Mucosa of descending colon (tissue), 3 donors: ENCODE data around the gene AARSD1. TPM values are rescaled to one million over a fixed set of nuclear protein-coding genes. Genes with fewer than 3 reads are reported as not detected.

Experiments used
- ATAC-seq: fragments of 200-7000 bp; cut with Tn5 transposase; one replicate; pipeline ENCODE4 v1.9.1; 2020; ENCODE audit warnings: mild to moderate bottlenecking, moderate library complexity
- DNase-seq, 3 donors: peaks; one replicate each; pipeline ENCODE4 v3.0.0-alpha.2; 2020
- H3K36me3 ChIP-seq: fragments of 200-600 bp; one replicate; pipeline ENCODE4 v1.8.0; 2021; ENCODE audit warnings: low read depth, mild to moderate bottlenecking
- H3K4me1 ChIP-seq: fragments of 200-600 bp; one replicate; pipeline ENCODE4 v1.8.0; 2021; ENCODE audit warnings: low read depth, mild to moderate bottlenecking
- H3K4me3 ChIP-seq: fragments of 200-600 bp; one replicate; pipeline ENCODE4 v1.8.0; 2021; ENCODE audit warnings: mild to moderate bottlenecking
- H3K9me3 ChIP-seq: fragments of 200-600 bp; one replicate; pipeline ENCODE4 v1.8.0; 2021; ENCODE audit warnings: mild to moderate bottlenecking
- intact Hi-C, 2 donors: fragments of 100-400 bp; cut with DNase I in 1 of 2; cut with micrococcal nuclease in 1 of 2; formaldehyde crosslinking; loops; one replicate each; pipeline versions ENCODE4 v1.11.0 to v1.11.1; 2022; cut with DNase I, micrococcal nuclease
- total RNA-seq, 3 donors: library from RNA; stranded (reverse); fragmentation: NEBNext Ultra II Directional in 2 of 3; extraction: Animal tissue kit (Norgen Biotek cat#: 25700) in 2 of 3; gene quantifications; one replicate each; pipeline versions ENCODE4 v1.2.1 to v1.2.4, GENCODE V29; 2021 to 2023
- TF ChIP-seq, protein P1 (sequence below): fragments of 200-600 bp; IDR thresholded peaks from one replicate; pipeline ENCODE4 v1.8.0; 2022; ENCODE audit warnings: antibody characterized with exemption, mild to moderate bottlenecking
- donor health status: DM: no; HTN: no; CAD: no; lungs with moderate emphysema.
- donor health status: DM: no; HTN: no; CAD: no.
- donor health status: DM: no; HTN: yes; CAD: no.

The AARSD1 gene
- total RNA-seq, 3 donors from 2014 or later: 25.9 to 30.7 (median 29.4) TPM

DNA sequence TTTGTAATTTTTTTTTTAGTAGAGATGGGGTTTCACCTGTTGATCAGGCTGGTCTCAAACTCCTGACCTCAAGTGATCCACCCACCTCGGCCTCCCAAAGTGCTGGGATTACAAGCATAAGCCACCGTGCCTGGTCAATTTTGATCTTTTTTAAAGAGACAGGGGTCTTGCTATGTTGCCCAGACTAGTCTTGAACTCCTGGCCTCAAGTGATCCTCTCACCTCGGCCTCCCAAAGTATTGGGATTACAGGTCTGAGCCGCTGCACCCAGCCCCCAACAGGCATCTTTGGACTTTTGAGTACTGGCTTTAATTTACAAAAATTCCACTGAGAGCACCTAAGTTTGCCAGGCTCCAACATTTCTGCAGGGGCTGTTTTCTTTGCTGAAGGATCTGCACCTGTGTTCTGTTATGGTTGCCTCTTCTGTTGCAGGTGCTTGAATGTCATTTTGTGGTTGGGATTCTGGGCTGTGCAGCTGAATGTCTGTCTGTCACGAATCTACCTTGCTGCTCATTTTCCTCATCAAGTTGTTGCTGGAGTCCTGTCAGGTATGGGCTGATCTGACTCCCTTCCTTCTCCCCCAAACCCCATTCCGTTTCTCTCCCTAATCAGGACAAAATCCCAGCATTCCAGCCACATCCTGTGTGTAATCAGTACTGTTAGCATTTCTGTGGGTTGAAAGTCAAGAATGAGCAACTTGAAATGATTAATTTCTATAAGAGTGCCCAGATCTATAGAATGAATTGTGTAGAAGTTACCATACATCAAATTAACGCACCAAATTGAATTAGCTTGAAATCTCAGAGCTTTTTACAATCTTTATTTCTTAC, 55.2 kb downstream of the AARSD1 start:
- Histone ChIP-seq H3K9me3 (no peaks in the 10 kb centered on the region), H3K36me3 (no peaks in the 10 kb centered on the region), H3K4me1 (no peaks in the 10 kb centered on the region), H3K4me3 (no peak overlapping the region)
- TF ChIP-seq, protein P1, sequence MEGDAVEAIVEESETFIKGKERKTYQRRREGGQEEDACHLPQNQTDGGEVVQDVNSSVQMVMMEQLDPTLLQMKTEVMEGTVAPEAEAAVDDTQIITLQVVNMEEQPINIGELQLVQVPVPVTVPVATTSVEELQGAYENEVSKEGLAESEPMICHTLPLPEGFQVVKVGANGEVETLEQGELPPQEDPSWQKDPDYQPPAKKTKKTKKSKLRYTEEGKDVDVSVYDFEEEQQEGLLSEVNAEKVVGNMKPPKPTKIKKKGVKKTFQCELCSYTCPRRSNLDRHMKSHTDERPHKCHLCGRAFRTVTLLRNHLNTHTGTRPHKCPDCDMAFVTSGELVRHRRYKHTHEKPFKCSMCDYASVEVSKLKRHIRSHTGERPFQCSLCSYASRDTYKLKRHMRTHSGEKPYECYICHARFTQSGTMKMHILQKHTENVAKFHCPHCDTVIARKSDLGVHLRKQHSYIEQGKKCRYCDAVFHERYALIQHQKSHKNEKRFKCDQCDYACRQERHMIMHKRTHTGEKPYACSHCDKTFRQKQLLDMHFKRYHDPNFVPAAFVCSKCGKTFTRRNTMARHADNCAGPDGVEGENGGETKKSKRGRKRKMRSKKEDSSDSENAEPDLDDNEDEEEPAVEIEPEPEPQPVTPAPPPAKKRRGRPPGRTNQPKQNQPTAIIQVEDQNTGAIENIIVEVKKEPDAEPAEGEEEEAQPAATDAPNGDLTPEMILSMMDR: no peak
- DNase-seq (no peak), ATAC-seq (no peak)
- intact Hi-C loops: no loop called here

DNA sequence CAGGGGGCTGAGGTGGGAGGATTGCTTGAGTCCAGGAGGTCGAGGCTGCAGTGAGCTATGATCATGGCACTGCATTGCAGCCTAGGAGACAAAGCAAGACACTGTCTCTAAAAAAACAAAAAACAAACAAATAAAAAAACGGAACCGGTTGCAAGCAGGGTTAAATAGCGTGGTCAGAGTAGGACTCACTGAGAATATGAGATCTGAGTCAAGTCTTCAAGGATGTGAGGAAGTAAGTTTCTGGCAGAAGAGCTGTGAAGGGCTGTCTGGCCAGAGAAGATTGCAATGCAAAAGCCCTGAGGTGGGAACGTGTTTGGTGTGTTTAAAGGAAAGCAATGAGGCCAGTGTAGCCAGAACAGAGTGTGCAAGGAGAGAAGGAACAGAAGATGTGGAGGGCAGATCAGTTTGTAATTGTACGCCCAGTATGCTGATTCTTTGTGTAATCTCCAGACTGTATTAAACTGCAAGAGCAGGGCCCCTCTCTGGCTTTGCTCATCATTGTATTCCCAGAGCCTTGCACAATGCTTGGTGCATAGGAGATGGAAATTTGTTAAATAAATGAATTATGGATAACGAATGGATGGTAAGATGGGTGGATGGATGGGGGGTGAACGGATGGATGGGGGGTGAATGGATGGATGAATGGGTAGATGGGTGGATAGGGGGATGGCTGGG, 57.3 kb downstream of the AARSD1 start:
- H3K9me3 ChIP-seq: no peaks in the 10 kb centered on the region
- TF ChIP-seq, protein P1: no peak
- intact Hi-C loops: no loop called here
- no peaks in the 10 kb centered on the region for H3K4me1 ChIP-seq
- ATAC-seq: no peak
- no peaks in the 10 kb centered on the region for H3K36me3 ChIP-seq
- H3K4me3 ChIP-seq: no peak overlapping the region
- DNase-seq: no peak

DNA sequence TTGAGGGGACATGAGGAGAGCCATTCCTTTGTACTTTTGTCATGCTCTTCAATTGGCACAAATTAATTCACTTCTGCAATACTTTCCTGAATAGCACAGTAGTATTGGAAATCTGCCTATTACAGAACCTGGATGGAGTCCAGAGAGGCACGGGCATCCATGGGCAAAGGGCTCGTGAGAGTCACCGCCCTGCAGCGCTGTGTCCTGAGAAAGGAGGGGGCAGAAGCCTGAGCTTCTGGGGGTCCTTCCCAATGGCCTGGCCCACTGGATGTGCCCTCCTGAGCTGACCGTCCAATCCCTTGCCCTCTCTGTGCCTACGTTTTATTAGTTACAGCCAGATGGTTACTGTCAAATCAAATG, 60.2 kb downstream of the AARSD1 start:
- TF ChIP-seq, protein P1: no peak
- intact Hi-C loops: no loop called here
- no peaks in the 10 kb centered on the region for H3K9me3 ChIP-seq
- H3K4me1 ChIP-seq: no peaks in the 10 kb centered on the region
- no peak overlapping the region for H3K4me3 ChIP-seq
- DNase-seq (no peak), ATAC-seq (no peak)
- H3K36me3 ChIP-seq: no peaks in the 10 kb centered on the region

DNA sequence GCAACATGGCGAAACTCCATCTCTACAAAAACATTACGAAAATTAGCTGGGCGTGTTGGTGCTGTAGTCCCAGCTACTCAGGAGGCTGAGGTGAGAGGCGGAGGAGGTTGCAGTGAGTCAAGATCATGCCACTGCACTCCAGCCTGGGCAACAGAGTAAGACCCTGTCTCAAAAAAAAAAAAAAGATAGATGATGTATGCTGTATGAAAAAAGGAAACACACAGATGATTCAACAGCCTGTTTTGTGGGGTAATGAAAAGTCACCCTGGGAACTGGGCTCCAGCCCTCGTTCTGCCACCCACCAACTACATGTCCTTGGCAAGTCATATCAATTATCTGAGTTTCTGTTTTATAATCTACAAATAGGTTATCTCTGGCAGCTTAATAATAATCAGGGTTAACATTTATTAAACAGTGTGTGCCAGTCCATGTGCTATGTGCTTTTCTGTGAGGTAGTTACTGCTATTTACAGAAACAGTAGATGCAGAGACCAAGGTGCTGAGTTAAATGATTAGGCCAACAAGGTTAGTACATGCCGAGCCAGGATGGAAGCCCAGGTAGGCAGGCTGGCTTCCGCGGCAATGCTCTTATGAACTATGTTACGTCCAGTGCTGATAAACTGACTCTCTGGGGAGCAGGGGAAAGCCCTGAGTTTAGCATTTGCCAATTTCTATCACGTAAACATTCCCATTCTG, 62.6 kb downstream of the AARSD1 start:
- intact Hi-C loops: no loop called here
- H3K4me1 ChIP-seq: no peaks in the 10 kb centered on the region
- H3K36me3 ChIP-seq: no peaks in the 10 kb centered on the region
- ATAC-seq (no peak), DNase-seq (no peak)
- no peaks in the 10 kb centered on the region for H3K9me3 ChIP-seq
- TF ChIP-seq, protein P1: no peak
- H3K4me3 ChIP-seq: no peak overlapping the region

Other genes starting within 250 kb of the AARSD1 start
- 10 to 100 TPM; 23.8 to 53.7 (median 31.7) TPM for gene EZH1, start 219.4 kb downstream of the AARSD1 start, total RNA-seq
- gene RAMP2, start 203.2 kb downstream of the AARSD1 start, total RNA-seq: 10 to 100 TPM in 2 of 3 donors, 1 to 10 TPM in 1; 5.7 to 17.2 (median 10.3) TPM
- 10 to 100 TPM; 45.6 to 85.6 (median 83.3) TPM for gene VPS25, start 191.0 kb downstream of the AARSD1 start, total RNA-seq
- 10 to 100 TPM; 17.5 to 55.8 (median 32.4) TPM for gene WNK4, start 183.8 kb downstream of the AARSD1 start, total RNA-seq
- gene COA3, start 165.8 kb downstream of the AARSD1 start, total RNA-seq: 100 to 1,000 TPM in 2 of 3 donors, 10 to 100 TPM in 1; 92.7 to 151 (median 148) TPM
- gene CNTD1, start 165.6 kb downstream of the AARSD1 start, total RNA-seq: 1 to 10 TPM in 2 of 3 donors, under 1 TPM in 1; 0.79 to 3.3 (median 1.2) TPM
- 100 to 1,000 TPM; 130 to 142 (median 137) TPM for gene BECN1, start 140.2 kb downstream of the AARSD1 start, total RNA-seq
- gene PSME3, start 131.1 kb downstream of the AARSD1 start, total RNA-seq: 100 to 1,000 TPM in 1 of 3 donors, 10 to 100 TPM in 2; 87.7 to 112 (median 91.8) TPM
- gene AOC2, start 119.9 kb downstream of the AARSD1 start, total RNA-seq: 1 to 10 TPM in 1 of 3 donors, under 1 TPM in 2; 0.92 to 2.1 (median 0.96) TPM
- gene AOC3, start 113.3 kb downstream of the AARSD1 start, total RNA-seq: 100 to 1,000 TPM in 1 of 3 donors, 10 to 100 TPM in 2; 10.6 to 175 (median 25.4) TPM
- under 1 TPM in 1 of 3 donors, not detected in 2; 0.67 TPM for gene G6PC1, start 63.7 kb downstream of the AARSD1 start, total RNA-seq
- gene PTGES3L, start 15.6 kb upstream of the AARSD1 start, total RNA-seq: 1 to 10 TPM; 3.8 to 5.5 (median 4.4) TPM
- 10 to 100 TPM; 22.2 to 27.0 (median 26.2) TPM for gene RUNDC1, start 16.1 kb upstream of the AARSD1 start, total RNA-seq
- 100 to 1,000 TPM; 459 to 804 (median 648) TPM for gene RPL27, start 34.0 kb upstream of the AARSD1 start, total RNA-seq
- gene IFI35, start 42.3 kb upstream of the AARSD1 start, total RNA-seq: 10 to 100 TPM; 39.2 to 58.2 (median 39.3) TPM
- 100 to 1,000 TPM in 1 of 3 donors, 10 to 100 TPM in 2; 35.2 to 142 (median 48.7) TPM for gene VAT1, start 57.9 kb upstream of the AARSD1 start, total RNA-seq
- 1 to 10 TPM in 1 of 3 donors, under 1 TPM in 2; 0.09 to 7.2 (median 0.51) TPM for gene RND2, start 60.8 kb upstream of the AARSD1 start, total RNA-seq
- 10 to 100 TPM in 2 of 3 donors, 1 to 10 TPM in 1; 8.8 to 17.4 (median 10.3) TPM for gene BRCA1, start 160.9 kb upstream of the AARSD1 start, total RNA-seq
- 100 to 1,000 TPM; 116 to 164 (median 119) TPM for gene NBR1, start 206.8 kb upstream of the AARSD1 start, total RNA-seq
- gene TMEM106A, start 247.4 kb upstream of the AARSD1 start, total RNA-seq: 10 to 100 TPM; 11.8 to 12.5 (median 12.0) TPM